Neural cell (in vitro differentiated cells): ENCODE results near the gene RABL3.

Experiments used
- CTCF ChIP-seq: fragments of 450-650 bp; IDR thresholded peaks from 2 replicates; pipeline ENCODE4 v1.5.1; 2014; ENCODE audit warnings: antibody characterized with exemption, mild to moderate bottlenecking, moderate library complexity; ENCODE audit not compliant: poor library complexity, severe bottlenecking
- EZH2 ChIP-seq: fragments of 200-600, 300-800 bp; shearing (Covaris generic), sonication (generic); IDR thresholded peaks from 2 replicates; pipeline ENCODE4 v1.6.1; 2014; ENCODE audit warnings: antibody characterized with exemption, low read length, borderline replicate concordance, mild to moderate bottlenecking; ENCODE audit not compliant: insufficient read depth, poor library complexity, severe bottlenecking
- MXI1 ChIP-seq: fragments of 450-650 bp; conservative IDR thresholded peaks from 2 replicates; pipeline ENCODE4 v1.6.1; 2014; ENCODE audit warnings: antibody characterized with exemption, mild to moderate bottlenecking; ENCODE audit not compliant: poor library complexity, severe bottlenecking
- POLR2AphosphoS5 ChIP-seq: IDR thresholded peaks from 2 replicates; pipeline ENCODE4 v1.6.1; 2012
- RAD21 ChIP-seq: fragments of 450-650 bp; conservative IDR thresholded peaks from 2 replicates; pipeline ENCODE4 v1.6.1; 2014; ENCODE audit warnings: antibody characterized with exemption, mild to moderate bottlenecking, moderate library complexity
- REST ChIP-seq: IDR thresholded peaks from 2 replicates; pipeline ENCODE4 v1.6.1; 2012; ENCODE audit warnings: borderline replicate concordance
- TAF1 ChIP-seq: IDR thresholded peaks from 2 replicates; pipeline ENCODE4 v1.6.1; 2012; ENCODE audit warnings: low read depth

- TF ChIP-seq CTCF (no peak), RAD21 (no peak), TAF1 (no peak), MXI1 (no peak), POLR2AphosphoS5 (no peak), EZH2 (no peak), REST (no peak)
These were observed 35.4 kb downstream of the RABL3 start for GRCh38 chr3:120706950-120707349.
